GM13977 (cell line): ENCODE data around the gene PTBP1.

Source experiments
- DNase-seq: peaks from one replicate; pipeline ENCODE4 v3.0.0; 2012; ENCODE audit warnings: low spot score
- in situ Hi-C: fragments of 300-500 bp; cut with MboI; formaldehyde crosslinking; loops from one replicate; pipeline ENCODE4 v1.12.0; 2022; ENCODE audit warnings: low sequenced_read_pairs, low pct_unique_long_range_greater_than_20kb, mixed read lengths, inconsistent platforms; ENCODE audit not compliant: unreplicated experiment
- TF ChIP-seq, protein P1 (sequence below): IDR thresholded peaks from 2 replicates; pipeline ENCODE4 v1.5.1; 2012; ENCODE audit warnings: mild to moderate bottlenecking, control low read depth; ENCODE audit not compliant: insufficient read depth; ENCODE audit errors: extremely low read depth, missing control alignments

PTBP1 gene

DNA sequence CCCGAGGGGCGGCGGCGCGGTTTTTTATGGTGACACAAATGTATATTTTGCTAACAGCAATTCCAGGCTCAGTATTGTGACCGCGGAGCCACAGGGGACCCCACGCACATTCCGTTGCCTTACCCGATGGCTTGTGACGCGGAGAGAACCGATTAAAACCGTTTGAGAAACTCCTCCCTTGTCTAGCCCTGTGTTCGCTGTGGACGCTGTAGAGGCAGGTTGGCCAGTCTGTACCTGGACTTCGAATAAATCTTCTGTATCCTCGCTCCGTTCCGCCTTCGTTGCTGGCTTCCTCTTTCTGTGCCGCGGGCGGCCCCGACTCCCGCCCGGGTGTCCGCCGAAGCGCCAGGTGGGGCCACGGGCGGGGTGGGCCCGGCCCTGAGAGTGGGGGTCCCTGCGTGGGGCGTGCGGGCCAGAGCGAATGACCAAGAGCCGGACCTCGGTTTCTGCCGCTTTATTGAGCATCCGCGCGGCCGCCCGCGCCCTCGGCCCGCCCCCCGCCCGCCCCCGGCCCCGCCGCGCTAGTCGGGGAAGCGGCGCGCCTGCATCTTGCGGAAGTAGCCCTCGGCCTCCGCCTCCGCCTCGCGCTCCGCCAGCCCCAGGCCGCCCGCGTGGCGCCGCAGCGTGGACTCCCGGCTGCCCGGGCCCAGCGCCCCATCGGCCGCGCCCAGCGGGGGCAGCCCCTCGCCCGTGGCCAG lies 14.9 kb downstream of the PTBP1 start:
- TF ChIP-seq, protein P1, sequence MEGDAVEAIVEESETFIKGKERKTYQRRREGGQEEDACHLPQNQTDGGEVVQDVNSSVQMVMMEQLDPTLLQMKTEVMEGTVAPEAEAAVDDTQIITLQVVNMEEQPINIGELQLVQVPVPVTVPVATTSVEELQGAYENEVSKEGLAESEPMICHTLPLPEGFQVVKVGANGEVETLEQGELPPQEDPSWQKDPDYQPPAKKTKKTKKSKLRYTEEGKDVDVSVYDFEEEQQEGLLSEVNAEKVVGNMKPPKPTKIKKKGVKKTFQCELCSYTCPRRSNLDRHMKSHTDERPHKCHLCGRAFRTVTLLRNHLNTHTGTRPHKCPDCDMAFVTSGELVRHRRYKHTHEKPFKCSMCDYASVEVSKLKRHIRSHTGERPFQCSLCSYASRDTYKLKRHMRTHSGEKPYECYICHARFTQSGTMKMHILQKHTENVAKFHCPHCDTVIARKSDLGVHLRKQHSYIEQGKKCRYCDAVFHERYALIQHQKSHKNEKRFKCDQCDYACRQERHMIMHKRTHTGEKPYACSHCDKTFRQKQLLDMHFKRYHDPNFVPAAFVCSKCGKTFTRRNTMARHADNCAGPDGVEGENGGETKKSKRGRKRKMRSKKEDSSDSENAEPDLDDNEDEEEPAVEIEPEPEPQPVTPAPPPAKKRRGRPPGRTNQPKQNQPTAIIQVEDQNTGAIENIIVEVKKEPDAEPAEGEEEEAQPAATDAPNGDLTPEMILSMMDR: no peak
- in situ Hi-C loops: no loop called here
- DNase-seq: peak; percentile 57

DNA sequence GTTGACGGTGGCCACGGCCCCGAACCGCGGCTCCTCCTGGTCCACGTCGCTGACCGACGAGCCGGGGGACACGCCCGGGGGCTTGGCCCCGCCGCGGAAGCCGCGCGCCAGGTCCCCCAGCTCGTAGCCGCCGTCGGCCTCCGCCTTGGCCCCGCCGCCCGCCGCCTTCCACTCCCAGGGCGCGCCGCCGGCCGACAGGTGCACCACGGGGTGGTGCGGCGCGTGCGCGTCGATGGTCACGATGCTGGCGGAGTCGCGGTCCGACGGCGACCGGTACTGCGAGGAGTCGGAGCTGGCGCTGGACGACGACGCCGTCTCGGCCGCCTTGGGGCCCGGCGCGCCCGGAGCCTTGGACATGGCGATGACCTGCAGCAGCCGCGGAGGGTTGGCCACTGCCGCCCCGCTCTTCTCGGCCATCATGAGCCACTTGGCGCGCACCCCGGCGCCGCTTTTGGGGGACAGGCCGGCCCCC lies 15.5 kb downstream of the PTBP1 start:
- DNase-seq: peak; percentile 38
- in situ Hi-C loops: no loop called here
- TF ChIP-seq, protein P1: no peak

DNA sequence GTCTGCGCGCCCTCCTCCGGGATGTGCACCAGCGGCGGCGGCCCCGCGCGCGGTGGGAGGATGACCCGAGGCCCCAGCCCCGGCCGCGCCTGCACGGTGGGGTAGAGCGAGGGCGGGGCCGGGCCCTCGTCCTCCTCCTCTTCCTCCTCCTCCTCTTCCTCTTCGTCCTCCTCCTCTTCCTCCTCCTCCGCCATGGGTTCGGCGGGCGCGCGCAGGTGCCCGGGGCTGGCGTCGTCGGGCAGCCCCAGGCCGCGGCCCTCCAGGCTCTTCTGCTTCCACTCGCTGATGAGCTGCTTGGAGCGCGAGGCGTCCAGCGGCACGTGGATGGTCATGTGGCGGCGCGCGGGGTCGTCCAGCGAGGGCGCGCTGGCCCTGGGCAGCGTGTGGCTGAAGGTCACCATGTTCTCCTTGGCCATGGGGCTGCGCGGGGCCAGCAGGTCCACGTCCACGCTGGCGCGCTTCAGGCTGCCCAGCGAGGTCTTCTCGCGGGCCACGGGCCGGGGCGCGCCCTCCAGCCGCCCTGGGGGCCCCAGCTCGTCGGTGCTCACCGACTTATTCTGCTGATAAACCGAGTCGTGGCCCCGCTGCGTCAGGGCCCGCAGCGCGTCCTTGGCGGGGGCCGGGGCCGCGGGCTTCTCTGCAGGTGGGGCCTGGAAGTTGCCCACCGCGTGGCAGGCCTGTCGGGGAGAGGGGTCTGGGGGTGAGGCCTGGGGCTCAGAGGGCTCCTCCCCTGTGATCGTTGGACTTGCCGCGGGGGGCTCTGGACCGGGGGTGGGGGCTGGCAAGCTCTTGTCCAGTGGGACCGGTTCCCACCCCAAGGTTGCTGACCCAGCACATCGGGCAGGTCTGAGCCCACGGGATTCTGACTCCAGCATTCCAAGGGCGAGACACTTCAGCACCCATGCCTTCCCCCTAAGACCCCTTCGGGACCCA lies 16.2 kb downstream of the PTBP1 start:
- TF ChIP-seq, protein P1: no peak
- peak; percentile 54 for DNase-seq
- in situ Hi-C loops: no loop called here

DNA sequence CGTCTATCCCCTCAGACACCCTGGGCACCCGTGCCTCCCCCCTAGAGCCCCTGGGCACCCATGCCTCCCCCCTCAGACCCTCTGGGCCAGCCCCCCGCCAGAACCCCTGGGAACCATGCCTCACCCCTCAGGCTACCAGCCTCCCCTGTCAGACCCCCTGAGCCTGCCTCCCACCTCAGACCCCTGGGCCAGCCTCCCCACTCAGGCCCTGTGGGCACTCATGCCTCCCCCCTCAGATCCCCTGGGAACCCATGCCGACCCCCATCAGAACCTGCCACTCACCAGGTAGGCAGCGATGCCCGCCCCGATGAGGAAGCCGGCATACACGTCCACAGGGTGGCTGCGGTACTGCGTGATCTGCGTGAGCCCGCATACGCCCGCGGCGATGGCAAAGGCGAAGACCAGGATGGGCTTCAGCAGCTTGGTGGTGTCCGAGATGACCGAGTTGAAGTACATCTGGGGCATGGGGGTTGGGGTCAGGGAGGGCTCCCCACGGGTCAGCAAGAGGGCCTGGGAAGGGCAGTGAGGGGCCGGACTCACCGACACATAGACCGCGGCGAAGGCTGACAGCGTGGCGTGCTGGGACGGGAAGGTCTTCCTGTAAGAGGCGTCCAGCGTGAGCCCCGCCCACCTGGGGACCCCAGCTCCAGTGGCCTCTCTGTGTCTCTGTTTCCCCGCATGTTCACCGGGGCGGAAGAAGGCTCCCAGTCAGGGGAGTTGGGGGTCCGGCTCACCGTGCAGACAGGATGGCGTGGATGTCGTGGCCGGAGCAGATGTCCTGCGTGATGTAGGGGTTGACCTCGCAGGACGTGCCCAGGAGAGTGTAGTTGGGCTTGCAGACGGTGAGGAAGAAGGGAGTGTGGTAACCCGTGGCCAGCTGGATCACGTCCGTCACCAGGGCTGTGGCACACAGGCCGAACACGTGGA lies 17.2 kb downstream of the PTBP1 start:
- in situ Hi-C loops: no loop called here
- TF ChIP-seq, protein P1: no peak
- peak; percentile 46 for DNase-seq

DNA sequence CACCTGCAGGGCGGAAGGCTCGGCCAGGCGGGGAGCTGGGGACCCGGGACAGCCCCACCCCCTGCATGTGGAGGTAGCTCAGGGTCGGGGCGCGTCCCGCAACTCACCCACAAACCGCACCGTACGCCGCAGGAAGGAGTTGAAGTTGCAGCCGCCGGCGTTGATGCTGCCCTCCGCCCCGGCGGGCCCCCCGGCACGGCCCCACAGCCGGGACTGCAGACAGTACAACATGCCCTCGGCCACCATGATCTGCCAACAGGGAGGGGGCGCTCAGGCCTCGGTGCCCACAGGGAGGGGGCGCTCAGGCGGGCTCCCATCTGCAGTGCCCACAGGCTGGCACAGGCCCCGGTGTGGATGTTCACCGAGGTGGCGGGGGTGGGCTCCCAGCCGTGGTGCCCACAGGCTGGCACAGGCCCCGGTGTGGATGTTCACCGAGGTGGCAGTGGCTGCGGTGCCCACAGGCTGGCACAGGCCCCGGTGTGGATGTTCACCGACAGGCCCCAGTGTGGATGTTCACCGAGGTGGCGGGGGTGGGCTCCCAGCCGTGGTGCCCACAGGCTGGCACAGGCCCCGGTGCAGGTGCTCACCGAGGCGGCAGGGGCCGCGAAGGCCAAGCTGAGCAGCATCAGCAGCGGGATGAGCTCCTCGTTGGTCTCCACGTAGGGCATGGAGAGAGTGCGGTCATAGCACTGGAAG lies 18.0 kb downstream of the PTBP1 start:
- DNase-seq: peak; percentile 46
- in situ Hi-C loops: no loop called here
- TF ChIP-seq, protein P1: no peak
